Posterior vena cava (tissue), 2 donors: ENCODE data around the gene PRDM16. TPM values are rescaled to one million over a fixed set of nuclear protein-coding genes. Genes with fewer than 3 reads are reported as not detected.

Experiments
- DNase-seq: peaks from one replicate; pipeline ENCODE4 v3.0.0-alpha.2; 2020; ENCODE audit warnings: low spot score
- intact Hi-C, 2 donors: fragments of 100-400 bp; cut with DNase I; formaldehyde crosslinking; loops; one replicate each; pipeline versions ENCODE4 v1.14.1 to v1.14.2; 2022 to 2023
- total RNA-seq, 2 donors: library from RNA; stranded (reverse); fragmentation: NEBNext Ultra II Directional; extraction: Animal tissue kit (Norgen Biotek cat#: 25700); gene quantifications; one replicate each; pipeline ENCODE4 v1.2.1, GENCODE V29; 2021
- donor health status: DM: yes; HTN: yes; CAD: no.
- donor health status: DM: yes; HTN: yes; CAD: no.

PRDM16 gene
- total RNA-seq, 2 donors from 2014 or later = 15.8 to 21.1 TPM

DNA sequence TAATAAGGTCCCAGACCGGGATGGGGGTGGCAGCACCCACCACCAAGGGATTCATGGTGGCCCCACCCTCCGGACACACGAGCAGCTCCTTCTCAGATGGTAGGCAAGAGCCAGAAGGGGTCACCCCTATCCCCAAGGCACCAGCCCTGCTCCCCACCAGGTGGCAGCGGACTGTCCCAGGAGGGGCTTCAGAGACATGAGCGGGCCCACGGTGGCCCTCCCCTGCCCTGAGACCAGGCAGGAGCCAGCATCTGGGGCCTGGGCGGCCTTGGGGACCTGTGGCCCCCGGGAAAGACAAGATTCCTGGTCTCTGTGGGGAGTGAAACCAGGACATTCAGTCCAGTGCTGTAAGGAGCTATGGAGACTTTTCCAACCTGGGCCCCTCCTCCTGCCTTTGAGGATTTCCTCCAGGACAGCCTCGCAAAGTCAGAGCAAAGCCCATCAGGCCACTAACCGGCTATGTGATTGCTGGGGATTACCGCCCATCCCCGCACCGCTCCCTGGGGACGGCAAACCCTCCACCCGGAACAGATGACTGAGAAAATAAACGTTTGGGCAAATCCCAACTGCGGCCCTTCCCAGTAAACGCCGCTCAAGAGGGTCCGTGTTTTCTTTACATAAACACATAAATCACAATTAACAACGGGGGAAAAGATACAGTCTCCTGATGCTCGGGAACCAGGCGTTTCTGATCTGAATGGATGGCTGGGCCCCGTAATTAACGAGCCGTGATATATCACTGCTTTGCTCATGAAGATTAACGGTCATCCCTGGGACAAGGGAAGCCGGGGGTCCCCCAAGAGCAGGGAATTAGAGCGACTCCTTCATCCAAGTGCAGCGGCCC is 334.6 kb downstream of the PRDM16 start:
- DNase-seq = no peak
- intact Hi-C loops = loop anchor here (5.0 to 10.0 kb wide), 3 partner anchors 46 to 1911 kb away; no protein-coding TSS in a partner anchor

GRCh38 chr1:3404301-3404700 is 335.3 kb downstream of the PRDM16 start:
- intact Hi-C loops = loop anchor here (5.0 to 10.0 kb wide), 3 partner anchors 47 to 1912 kb away; no protein-coding TSS in a partner anchor
- DNase-seq = no peak

DNA sequence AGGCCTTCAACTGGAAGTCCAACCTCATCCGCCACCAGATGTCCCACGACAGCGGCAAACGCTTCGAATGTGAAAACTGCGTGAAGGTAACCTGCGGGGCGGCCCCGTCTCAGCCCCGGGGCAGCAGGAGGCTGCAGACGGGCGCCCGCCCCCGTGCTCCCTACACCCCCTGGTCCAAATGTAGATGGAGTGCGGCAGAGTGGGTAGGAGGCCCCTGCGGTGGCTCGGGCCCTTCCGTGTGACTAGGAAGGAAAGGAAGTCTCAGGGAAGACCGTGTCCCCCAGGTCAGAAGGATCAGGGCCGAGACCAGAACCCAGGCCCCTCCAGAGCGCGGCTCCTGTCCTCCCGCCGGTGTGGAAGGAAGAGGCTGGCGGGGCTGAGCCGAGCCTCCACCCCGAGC is 335.8 kb downstream of the PRDM16 start:
- intact Hi-C loops = loop anchor here (5.0 to 10.0 kb wide), 3 partner anchors 48 to 1912 kb away; no protein-coding TSS in a partner anchor
- no peak for DNase-seq

GRCh38 chr1:3405491-3405890 is 336.5 kb downstream of the PRDM16 start:
- no peak for DNase-seq
- intact Hi-C loops = loop anchor here in 1 of 2 donors (10.0 kb wide), 1 partner anchor 121 kb away; no protein-coding TSS in a partner anchor

GRCh38 chr1:3405974-3406867 is 337.2 kb downstream of the PRDM16 start:
- DNase-seq = no peak
- intact Hi-C loops = loop anchor here in 1 of 2 donors (10.0 kb wide), 1 partner anchor 121 kb away; no protein-coding TSS in a partner anchor

DNA sequence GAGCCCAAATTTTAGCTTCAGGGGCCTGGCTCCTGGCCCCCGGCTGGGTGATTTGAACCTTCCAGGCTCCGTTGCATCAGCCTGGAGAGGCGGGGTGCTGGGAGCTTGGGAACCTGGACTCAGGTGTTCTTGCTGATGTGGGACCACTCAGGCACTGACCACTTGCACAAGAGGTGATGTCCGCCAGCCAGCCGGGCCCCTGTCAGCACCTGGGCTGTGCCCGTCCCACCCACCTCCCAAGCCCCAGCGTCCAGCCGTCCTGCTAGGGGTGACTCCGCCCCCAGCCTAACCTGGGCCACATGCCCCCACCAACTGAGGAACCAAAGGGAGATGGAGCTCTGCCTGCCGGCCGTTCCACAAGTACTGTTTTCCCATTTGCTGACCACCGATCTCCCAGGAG is 338.0 kb downstream of the PRDM16 start:
- DNase-seq = no peak
- intact Hi-C loops = loop anchor here in 1 of 2 donors (10.0 kb wide), 1 partner anchor 122 kb away; no protein-coding TSS in a partner anchor

DNA sequence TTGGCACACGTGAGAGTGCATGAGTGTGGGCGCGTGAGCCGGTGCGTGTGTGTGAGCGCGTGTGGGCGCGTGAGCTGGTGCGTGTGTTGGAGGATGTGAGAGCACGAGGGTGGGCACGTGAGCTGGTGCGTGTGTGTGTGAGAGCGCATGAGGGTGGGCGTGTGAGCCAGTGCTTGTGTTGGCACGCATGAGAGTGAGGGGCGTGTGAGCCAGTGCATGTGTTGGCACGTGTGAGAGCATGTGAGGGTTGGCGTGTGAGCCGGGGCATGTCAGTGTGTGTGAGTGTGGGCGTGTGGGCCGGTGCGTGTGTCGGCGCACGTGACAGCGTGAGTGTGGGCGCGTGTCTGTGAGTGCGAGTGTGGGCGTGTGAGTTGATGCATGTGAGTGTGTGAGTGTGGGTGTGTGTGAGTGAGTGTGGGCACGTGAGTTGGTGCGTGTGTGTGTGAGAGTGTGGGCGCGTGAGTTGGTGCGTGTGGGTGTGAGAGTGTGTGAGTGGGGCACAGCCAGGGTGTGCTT is 339.8 kb downstream of the PRDM16 start:
- DNase-seq = no peak

GRCh38 chr1:3409366-3410141 is 340.6 kb downstream of the PRDM16 start:
- intact Hi-C loops = loop anchor here (5.0 to 10.0 kb wide), 6 partner anchors 57 to 402 kb away; partner anchors contain the start of gene PRDM16 (in 2 of the 2)
- DNase-seq = no peak

More for the DNA sequence above, 339.8 kb downstream of the PRDM16 start:
- intact Hi-C loops = loop anchor here in 1 of 2 donors (10.0 kb wide), 1 partner anchor 124 kb away; no protein-coding TSS in a partner anchor

GRCh38 chr1:3410142-3410925 is 341.3 kb downstream of the PRDM16 start:
- intact Hi-C loops = loop anchor here (5.0 to 10.0 kb wide), 5 partner anchors 58 to 403 kb away; partner anchors contain the start of gene PRDM16 (in 2 of the 2)
- peak; percentile 91 for DNase-seq

DNA sequence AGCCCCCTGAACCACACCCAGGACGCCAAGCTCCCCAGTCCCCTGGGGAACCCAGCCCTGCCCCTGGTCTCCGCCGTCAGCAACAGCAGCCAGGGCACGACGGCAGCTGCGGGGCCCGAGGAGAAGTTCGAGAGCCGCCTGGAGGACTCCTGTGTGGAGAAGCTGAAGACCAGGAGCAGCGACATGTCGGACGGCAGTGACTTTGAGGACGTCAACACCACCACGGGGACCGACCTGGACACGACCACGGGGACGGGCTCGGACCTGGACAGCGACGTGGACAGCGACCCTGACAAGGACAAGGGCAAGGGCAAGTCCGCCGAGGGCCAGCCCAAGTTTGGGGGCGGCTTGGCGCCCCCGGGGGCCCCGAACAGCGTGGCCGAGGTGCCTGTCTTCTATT is 342.8 kb downstream of the PRDM16 start:
- intact Hi-C loops = loop anchor here (5.0 to 10.0 kb wide), 5 partner anchors 60 to 405 kb away; partner anchors contain the start of gene PRDM16 (in 2 of the 2)
- DNase-seq = no peak

DNA sequence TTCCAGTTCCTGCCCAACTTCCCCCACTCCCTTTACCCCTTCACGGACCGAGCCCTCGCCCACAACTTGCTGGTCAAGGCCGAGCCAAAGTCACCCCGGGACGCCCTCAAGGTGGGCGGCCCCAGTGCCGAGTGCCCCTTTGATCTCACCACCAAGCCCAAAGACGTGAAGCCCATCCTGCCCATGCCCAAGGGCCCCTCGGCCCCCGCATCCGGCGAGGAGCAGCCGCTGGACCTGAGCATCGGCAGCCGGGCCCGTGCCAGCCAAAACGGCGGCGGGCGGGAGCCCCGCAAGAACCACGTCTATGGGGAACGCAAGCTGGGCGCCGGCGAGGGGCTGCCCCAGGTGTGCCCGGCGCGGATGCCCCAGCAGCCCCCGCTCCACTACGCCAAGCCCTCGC is 343.4 kb downstream of the PRDM16 start:
- intact Hi-C loops = loop anchor here (5.0 to 10.0 kb wide), 5 partner anchors 60 to 405 kb away; partner anchors contain the start of gene PRDM16 (in 2 of the 2)
- no peak for DNase-seq

DNA sequence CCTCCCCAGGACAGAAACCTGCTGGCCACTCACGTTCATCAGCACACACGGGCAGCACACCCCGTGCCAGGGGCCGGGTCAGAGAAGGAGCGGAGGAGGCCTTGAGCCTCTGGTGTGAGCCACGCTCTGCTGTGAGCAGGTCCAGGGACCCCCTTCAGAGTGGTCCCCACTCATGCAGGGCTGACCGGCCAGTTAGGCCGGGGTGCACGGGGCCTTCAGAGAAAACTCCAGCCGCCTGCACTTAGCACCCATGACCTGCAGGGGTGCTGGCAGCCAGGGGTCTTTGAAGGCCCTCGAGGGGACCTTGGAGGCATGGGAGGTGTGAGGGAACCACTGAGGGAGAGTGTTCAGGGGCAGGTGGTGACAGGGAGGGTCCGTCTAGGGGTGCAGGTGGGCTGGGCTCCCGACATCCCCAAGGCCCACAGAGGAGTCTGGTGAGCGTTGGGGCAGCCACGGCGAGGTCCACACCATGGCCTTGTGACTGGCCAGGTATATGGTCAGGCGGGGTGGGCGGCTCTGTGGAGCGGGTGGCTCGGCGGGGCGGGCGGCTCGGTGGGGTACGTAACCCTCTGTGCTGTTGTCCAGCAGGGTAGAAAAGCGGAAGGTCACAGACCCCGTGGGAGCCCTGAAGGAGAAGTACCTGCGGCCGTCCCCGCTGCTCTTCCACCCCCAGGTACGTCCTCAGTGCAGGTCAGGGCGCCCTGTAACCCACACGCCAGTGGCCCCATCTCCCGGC is 345.1 kb downstream of the PRDM16 start:
- DNase-seq = no peak
- intact Hi-C loops = loop anchor here (1.0 to 10.0 kb wide), 6 partner anchors 46 to 407 kb away; partner anchors contain the start of gene PRDM16 (in 2 of the 2)

- intact Hi-C loops = loop anchor here in 1 of 2 donors (10.0 kb wide), 1 partner anchor 351 kb away; the partner anchor contains the start of gene PRDM16
- no peak for DNase-seq
Observed at GRCh38 chr1:3415260-3416090, 346.5 kb downstream of the PRDM16 start.

DNA sequence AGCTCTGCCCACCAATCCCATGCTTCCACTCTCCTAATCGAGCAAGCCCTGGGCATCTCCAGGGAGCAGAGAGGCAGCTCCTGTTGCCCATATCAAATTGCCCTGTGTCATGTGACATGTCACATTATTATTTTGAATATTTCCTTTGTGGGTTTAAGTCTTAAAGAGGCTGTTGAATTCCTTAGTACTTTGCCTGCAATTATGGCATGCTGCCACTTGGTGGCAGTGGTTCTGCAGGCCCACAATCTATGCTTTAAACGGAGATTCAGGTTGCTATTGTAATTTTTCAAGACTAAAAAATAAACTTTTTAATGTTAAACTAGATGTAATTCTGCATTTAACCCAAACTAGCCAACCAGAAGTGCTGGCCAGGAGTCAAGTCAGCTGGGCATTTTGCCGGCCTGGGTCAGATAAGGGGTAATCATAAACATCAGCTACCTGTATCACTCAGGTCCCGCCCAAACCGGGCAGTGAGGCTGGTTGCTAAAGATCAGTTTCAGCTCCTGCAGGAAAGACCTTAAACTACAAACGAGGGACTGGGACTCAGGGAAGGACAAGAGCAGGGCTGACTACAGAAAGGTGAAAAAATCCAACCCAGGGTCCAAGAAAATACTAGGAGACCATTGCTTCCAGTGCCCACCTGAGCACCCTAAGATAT is 348.2 kb downstream of the PRDM16 start:
- no peak for DNase-seq
- intact Hi-C loops = loop anchor here in 1 of 2 donors (10.0 kb wide), 1 partner anchor 352 kb away; the partner anchor contains the start of gene PRDM16

GRCh38 chr1:3417934-3418333 is 348.9 kb downstream of the PRDM16 start:
- no peak for DNase-seq
- intact Hi-C loops = loop anchor here in 1 of 2 donors (10.0 kb wide), 1 partner anchor 353 kb away; the partner anchor contains the start of gene PRDM16
